H1 (cell line): Measurements from ENCODE around the gene CYP51A1. TPM values are rescaled to one million over a fixed set of nuclear protein-coding genes. Genes with fewer than 3 reads are reported as not detected.
A peak's percentile ranks its signal among the peaks of the same experiment; 100 is the strongest.

Experiments used
- CTBP2 ChIP-seq: IDR thresholded peaks from 2 replicates; pipeline ENCODE4 v1.7.0; 2011; ENCODE audit warnings: borderline replicate concordance, mild to moderate bottlenecking, moderate library complexity, mixed read lengths, low read length; ENCODE audit not compliant: insufficient read depth, insufficient read length
- KDM4A ChIP-seq: IDR thresholded peaks from one replicate; pipeline ENCODE4 v1.7.1; 2012; ENCODE audit warnings: low read depth, mild to moderate bottlenecking, moderate library complexity, low read length, inconsistent platforms; ENCODE audit not compliant: severe bottlenecking
- NRF1 ChIP-seq: IDR thresholded peaks from 2 replicates; pipeline ENCODE4 v1.6.1; 2011; ENCODE audit warnings: mild to moderate bottlenecking, low read depth, low read length, improper control_type of control experiment
- RBBP5 ChIP-seq: IDR thresholded peaks from 2 replicates; pipeline ENCODE4 v1.7.1; 2012; ENCODE audit warnings: low read depth, mild to moderate bottlenecking, inconsistent platforms, low read length, moderate library complexity, borderline replicate concordance
- SIRT6 ChIP-seq: IDR thresholded peaks from one replicate; pipeline ENCODE4 v1.7.1; 2012; ENCODE audit warnings: low read length, inconsistent platforms
- SP2 ChIP-seq: IDR thresholded peaks from 2 replicates; pipeline ENCODE4 v1.6.1; 2012; ENCODE audit warnings: mild to moderate bottlenecking, low read length, inconsistent platforms
- polyA plus RNA-seq, 7 experiments: library from polyadenylated mRNA; depleted of rRNA in 3 of 7; stranded (reverse) in 5 of 7; unstranded in 2 of 7; fragments of >200 nt in 5 of 7; fragments of 200-250 nt in 2 of 7; gene quantifications; 1 replicate in 5 of 7; 2 replicates in 1 of 7; 4 replicates in 1 of 7; pipeline versions ENCODE4 v1.2.1 to v1.2.3, GENCODE V29; 2011 to 2013; ENCODE audit warnings: missing spikeins in 2 of 7, mixed read lengths in 2 of 7
- total RNA-seq: library from RNA; stranded (reverse); fragmentation: NEBNext Ultra II Directional; extraction: Animal tissue kit (Norgen Biotek cat#: 25700); gene quantifications from 2 replicates; pipeline ENCODE4 v1.2.1, GENCODE V29; 2021
- TF ChIP-seq, protein P1 (sequence below), 3 experiments: IDR thresholded peaks; 1 replicate in 2 of 3; 2 replicates in 1 of 3; pipeline versions ENCODE4 v1.5.1 to v1.6.1; 2011; ENCODE audit warnings: low read length in 3 of 3, mild to moderate bottlenecking in 3 of 3, inconsistent platforms in 2 of 3, low read depth in 1 of 3, moderate library complexity in 1 of 3; ENCODE audit not compliant: insufficient read depth in 1 of 3; ENCODE audit errors: control extremely low read depth in 1 of 3

Gene CYP51A1
- total and polyA plus RNA-seq, 2 of the 8 experiments (the other 6 are each of a cell fraction or from before 2014, with no cell fraction given) = 9.8 to 111 TPM

DNA sequence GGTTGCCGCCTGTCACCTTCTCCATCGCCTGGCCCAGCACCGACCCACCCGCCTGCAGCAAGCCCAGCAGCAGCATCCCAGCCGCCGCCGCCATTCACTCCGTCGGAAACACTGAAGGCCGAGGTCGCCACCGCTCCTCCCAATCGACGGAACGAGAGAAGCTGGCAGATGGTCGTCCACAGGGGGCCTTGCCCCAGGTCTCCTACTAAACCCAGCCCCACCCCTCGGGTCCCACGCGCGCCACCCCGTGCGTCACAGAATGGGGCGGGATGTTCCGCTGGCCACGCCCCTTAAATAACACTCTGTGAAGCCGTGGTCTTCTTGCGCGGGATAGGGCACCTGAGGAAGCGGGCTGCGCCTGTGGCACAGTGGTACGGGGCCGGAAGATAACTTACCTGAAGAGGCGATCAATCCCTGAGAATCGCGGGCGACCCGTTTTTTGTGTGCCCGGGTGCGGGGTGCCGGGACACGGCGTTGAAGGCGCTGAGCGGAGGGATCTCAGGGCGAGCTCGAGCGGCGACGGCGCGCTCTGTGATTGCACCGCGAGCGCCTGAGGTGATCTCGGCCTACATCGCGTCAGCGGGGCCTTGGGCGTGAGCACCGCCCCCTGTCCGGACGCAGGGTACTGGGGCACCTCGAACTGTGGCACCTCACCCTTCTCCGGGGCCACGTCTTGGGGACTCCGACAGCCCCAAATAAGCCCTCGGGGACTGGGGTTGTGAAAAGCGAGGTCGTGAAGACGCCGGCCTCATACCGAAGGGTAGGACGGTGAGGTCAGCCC lies at the start of gene CYP51A1 (continued):
- TF ChIP-seq, protein P1, sequence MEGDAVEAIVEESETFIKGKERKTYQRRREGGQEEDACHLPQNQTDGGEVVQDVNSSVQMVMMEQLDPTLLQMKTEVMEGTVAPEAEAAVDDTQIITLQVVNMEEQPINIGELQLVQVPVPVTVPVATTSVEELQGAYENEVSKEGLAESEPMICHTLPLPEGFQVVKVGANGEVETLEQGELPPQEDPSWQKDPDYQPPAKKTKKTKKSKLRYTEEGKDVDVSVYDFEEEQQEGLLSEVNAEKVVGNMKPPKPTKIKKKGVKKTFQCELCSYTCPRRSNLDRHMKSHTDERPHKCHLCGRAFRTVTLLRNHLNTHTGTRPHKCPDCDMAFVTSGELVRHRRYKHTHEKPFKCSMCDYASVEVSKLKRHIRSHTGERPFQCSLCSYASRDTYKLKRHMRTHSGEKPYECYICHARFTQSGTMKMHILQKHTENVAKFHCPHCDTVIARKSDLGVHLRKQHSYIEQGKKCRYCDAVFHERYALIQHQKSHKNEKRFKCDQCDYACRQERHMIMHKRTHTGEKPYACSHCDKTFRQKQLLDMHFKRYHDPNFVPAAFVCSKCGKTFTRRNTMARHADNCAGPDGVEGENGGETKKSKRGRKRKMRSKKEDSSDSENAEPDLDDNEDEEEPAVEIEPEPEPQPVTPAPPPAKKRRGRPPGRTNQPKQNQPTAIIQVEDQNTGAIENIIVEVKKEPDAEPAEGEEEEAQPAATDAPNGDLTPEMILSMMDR (IDR thresholded peaks at IDR 0.05; ENCODE audit: control extremely low read depth in 1 of 3, insufficient read depth in 1 of 3, low read depth in 1 of 3, low read length in 3 of 3) = peak in 2 of 3 experiments; percentile 13 to 22; a peak in 2 of 4 replicates
- TF ChIP-seq NRF1 (no peak), RBBP5 (peak; percentile 57), SP2 (no peak), KDM4A (peak; percentile 41), CTBP2 (no peak), SIRT6 (no peak)
